Upper lobe of left lung (tissue), 4 donors: ENCODE measurements around the gene GABBR2.

Experiments used
- POLR2A ChIP-seq, 4 donors: fragments of 450-650 bp; IDR thresholded peaks; one replicate each; pipeline ENCODE4 v1.5.1; 2016 to 2017; ENCODE audit warnings: antibody characterized with exemption in 4 of 4, mild to moderate bottlenecking in 2 of 4
- POLR2AphosphoS5 ChIP-seq, 2 donors: sonication (generic); formaldehyde crosslinking; IDR thresholded peaks; one replicate each; pipeline ENCODE4 v1.5.1; 2017; ENCODE audit warnings: antibody characterized with exemption in 2 of 2
- TF ChIP-seq, protein P1 (sequence below), 6 experiments: fragments of 450-650 bp in 4 of 6; fragments of 200-600 bp in 2 of 6; sonication (generic) in 2 of 6; IDR thresholded peaks; one replicate each; pipeline ENCODE4 v1.5.1; 2016 to 2019; ENCODE audit warnings: antibody characterized with exemption in 6 of 6

GRCh38 chr9:98730871-98731270 is 22.1 kb upstream of the GABBR2 start:
- TF ChIP-seq, protein P1, sequence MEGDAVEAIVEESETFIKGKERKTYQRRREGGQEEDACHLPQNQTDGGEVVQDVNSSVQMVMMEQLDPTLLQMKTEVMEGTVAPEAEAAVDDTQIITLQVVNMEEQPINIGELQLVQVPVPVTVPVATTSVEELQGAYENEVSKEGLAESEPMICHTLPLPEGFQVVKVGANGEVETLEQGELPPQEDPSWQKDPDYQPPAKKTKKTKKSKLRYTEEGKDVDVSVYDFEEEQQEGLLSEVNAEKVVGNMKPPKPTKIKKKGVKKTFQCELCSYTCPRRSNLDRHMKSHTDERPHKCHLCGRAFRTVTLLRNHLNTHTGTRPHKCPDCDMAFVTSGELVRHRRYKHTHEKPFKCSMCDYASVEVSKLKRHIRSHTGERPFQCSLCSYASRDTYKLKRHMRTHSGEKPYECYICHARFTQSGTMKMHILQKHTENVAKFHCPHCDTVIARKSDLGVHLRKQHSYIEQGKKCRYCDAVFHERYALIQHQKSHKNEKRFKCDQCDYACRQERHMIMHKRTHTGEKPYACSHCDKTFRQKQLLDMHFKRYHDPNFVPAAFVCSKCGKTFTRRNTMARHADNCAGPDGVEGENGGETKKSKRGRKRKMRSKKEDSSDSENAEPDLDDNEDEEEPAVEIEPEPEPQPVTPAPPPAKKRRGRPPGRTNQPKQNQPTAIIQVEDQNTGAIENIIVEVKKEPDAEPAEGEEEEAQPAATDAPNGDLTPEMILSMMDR (IDR thresholded peaks at IDR 0.05), result no peak
- TF ChIP-seq POLR2A (IDR thresholded peaks at IDR 0.05), result no peak
- TF ChIP-seq POLR2AphosphoS5 (IDR thresholded peaks at IDR 0.05), result no peak
